ENCODE measurements around the gene MEGF9.

DNA sequence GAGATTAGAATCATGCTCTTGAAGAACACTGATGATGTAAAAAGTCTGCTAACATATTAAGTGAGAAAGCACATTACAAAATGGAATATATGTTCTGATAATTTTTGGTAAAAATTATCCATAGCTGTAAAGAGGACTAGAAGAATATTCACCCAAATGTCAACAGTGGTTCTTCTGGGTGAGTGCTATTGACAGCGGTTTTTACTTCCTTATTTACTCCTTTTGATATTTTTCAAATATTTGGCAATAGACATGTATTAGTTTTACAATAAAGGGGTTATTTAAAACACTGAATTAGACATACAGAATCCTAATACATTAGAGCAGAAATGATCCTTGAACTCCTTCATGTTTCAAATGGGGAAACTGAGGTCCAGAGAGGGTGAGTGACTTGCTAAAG, 26.9 kb upstream of the MEGF9 start:
- no peak for TF ChIP-seq POLR2A (IDR thresholded peaks at IDR 0.05)
- TF ChIP-seq, protein P1, sequence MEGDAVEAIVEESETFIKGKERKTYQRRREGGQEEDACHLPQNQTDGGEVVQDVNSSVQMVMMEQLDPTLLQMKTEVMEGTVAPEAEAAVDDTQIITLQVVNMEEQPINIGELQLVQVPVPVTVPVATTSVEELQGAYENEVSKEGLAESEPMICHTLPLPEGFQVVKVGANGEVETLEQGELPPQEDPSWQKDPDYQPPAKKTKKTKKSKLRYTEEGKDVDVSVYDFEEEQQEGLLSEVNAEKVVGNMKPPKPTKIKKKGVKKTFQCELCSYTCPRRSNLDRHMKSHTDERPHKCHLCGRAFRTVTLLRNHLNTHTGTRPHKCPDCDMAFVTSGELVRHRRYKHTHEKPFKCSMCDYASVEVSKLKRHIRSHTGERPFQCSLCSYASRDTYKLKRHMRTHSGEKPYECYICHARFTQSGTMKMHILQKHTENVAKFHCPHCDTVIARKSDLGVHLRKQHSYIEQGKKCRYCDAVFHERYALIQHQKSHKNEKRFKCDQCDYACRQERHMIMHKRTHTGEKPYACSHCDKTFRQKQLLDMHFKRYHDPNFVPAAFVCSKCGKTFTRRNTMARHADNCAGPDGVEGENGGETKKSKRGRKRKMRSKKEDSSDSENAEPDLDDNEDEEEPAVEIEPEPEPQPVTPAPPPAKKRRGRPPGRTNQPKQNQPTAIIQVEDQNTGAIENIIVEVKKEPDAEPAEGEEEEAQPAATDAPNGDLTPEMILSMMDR (IDR thresholded peaks at IDR 0.05) = no peak

Data from adrenal gland (tissue), 5 donors.